MM.1S (cell line): ENCODE data around the gene SHC3.

Source experiments
- DNase-seq: peaks from one replicate; pipeline ENCODE4 v3.0.0-alpha.2; 2015
- H2AFZ ChIP-seq: fragments of 300-600 bp; sonication (generic); 2 replicates; pipeline ENCODE4 v1.6.0; 2016; ENCODE audit warnings: antibody characterized with exemption, low read length
- H3F3A ChIP-seq: fragments of 300-600 bp; sonication (generic); 2 replicates; pipeline ENCODE4 v1.6.1; 2016; ENCODE audit warnings: mild to moderate bottlenecking, antibody characterized with exemption, low read length, moderate library complexity, mixed read lengths; ENCODE audit not compliant: insufficient read depth
- H3K27ac ChIP-seq: fragments of 300-600 bp; sonication (generic); 2 replicates; pipeline ENCODE4 v1.5.1; 2016; ENCODE audit warnings: mild to moderate bottlenecking, low read length
- H3K27me3 ChIP-seq: fragments of 300-600 bp; sonication (generic); replicated peaks from 2 replicates; pipeline ENCODE4 v1.6.0; 2016; ENCODE audit warnings: low read length; ENCODE audit not compliant: insufficient read depth
- H3K36me3 ChIP-seq: fragments of 300-600 bp; sonication (generic); replicated peaks from 2 replicates; pipeline ENCODE4 v1.6.1; 2016; ENCODE audit warnings: mild to moderate bottlenecking, low read length, mixed read lengths; ENCODE audit not compliant: insufficient read depth
- H3K4me1 ChIP-seq: fragments of 300-600 bp; sonication (generic); 2 replicates; pipeline ENCODE4 v1.6.1; 2016; ENCODE audit warnings: low read length, mixed read lengths
- H3K4me2 ChIP-seq: fragments of 300-600 bp; sonication (generic); 2 replicates; pipeline ENCODE4 v1.6.0; 2016; ENCODE audit warnings: low read depth, low read length
- H3K4me3 ChIP-seq: fragments of 300-600 bp; sonication (generic); 2 replicates; pipeline ENCODE4 v1.5.1; 2016; ENCODE audit warnings: low read length, mixed read lengths
- H3K79me2 ChIP-seq: fragments of 300-600 bp; sonication (generic); 2 replicates; pipeline ENCODE4 v1.6.1; 2016; ENCODE audit warnings: mixed run types, low read length, mixed read lengths
- H3K9ac ChIP-seq: fragments of 300-600 bp; sonication (generic); 2 replicates; pipeline ENCODE4 v1.6.1; 2016; ENCODE audit warnings: low read length, mixed read lengths
- H3K9me2 ChIP-seq: fragments of 300-600 bp; sonication (generic); replicated peaks from 2 replicates; pipeline ENCODE4 v1.6.1; 2016; ENCODE audit warnings: mild to moderate bottlenecking, low read length, mixed read lengths; ENCODE audit not compliant: insufficient read depth
- H3K9me3 ChIP-seq: fragments of 300-600 bp; sonication (generic); replicated peaks from 2 replicates; pipeline ENCODE4 v1.6.1; 2016; ENCODE audit warnings: mild to moderate bottlenecking, low read length, mixed read lengths; ENCODE audit not compliant: insufficient read depth
- H4K20me1 ChIP-seq: fragments of 300-600 bp; sonication (generic); 2 replicates; pipeline ENCODE4 v1.6.1; 2016; ENCODE audit warnings: mild to moderate bottlenecking, low read length, moderate library complexity, mixed read lengths; ENCODE audit not compliant: insufficient read depth
- EZH2 ChIP-seq: fragments of 300-600 bp; sonication (generic); optimal IDR thresholded peaks from 2 replicates; pipeline ENCODE3; 2017; ENCODE audit warnings: low read depth, mild to moderate bottlenecking, antibody characterized with exemption, low read length, mixed read lengths
- EZH2phosphoT487 ChIP-seq: fragments of 300-600 bp; sonication (generic); IDR thresholded peaks from 2 replicates; pipeline ENCODE4 v1.6.1; 2018; ENCODE audit warnings: antibody characterized with exemption, low read length
- TF ChIP-seq, protein P1 (sequence below): fragments of 300-600 bp; sonication (generic); IDR thresholded peaks from 2 replicates; pipeline ENCODE4 v1.5.1; 2016; ENCODE audit warnings: antibody characterized with exemption, low read length, mixed read lengths

Gene SHC3

DNA sequence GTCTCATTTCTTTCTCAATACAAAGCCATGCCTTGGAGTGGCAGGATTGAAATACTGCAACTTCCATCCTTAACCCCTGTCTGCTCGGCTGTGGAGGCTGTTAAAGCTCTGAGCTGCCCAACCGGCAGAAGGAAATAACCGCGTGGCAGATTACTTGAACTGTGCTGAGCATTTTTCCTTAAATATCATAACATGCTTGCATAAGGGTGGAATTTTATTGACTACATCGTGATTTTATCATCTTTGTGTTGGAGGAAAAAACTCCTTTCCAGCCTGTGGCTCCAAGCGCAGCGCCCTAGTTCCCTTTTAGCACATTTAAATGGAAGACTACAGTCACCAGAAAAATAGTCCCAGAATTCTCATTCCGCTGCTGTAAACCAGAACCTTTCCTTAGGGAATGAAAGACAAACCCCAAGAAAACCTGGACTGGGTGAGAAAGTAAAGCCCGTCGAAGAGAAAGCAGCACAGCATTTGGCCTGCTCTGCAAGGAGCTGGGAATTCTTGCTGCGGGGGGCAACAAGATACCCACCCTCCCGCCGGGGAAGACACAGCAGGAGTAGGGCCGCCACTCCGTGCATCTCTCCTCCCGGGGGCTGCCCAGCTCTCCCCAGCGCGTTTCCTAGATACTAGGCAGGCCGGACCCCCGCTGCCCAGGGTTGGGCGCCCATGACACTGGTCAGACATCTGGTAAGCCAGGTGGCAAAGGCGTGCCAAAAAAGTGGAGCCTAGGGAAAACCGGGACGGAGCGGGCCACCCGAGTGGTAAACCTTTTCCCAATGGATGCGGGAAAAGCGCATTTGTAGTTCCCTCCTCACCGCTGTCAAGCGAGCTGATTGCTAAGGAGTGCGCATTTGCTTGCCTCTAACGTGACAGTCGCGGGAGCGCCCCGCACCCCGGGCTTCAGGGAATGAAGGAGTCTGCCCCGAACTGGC, 1.3 kb downstream of the SHC3 start:
- Histone ChIP-seq H4K20me1 (no peaks in the 10 kb centered on the region), H3K4me3 (no peak overlapping the region), H3K36me3 (no peaks in the 10 kb centered on the region), H3K4me2 (no peak overlapping the region), H3K27me3 (no peaks in the 10 kb centered on the region), H3K27ac (no peak overlapping the region), H3K4me1 (no peaks in the 10 kb centered on the region), H3K9me2 (no peaks in the 10 kb centered on the region), H3K79me2 (no peaks in the 10 kb centered on the region), H3F3A (no peaks in the 10 kb centered on the region), H3K9me3 (no peaks in the 10 kb centered on the region), H3K9ac (no peak overlapping the region), H2AFZ (no peak overlapping the region)
- no peak for TF ChIP-seq EZH2phosphoT487
- TF ChIP-seq, protein P1, sequence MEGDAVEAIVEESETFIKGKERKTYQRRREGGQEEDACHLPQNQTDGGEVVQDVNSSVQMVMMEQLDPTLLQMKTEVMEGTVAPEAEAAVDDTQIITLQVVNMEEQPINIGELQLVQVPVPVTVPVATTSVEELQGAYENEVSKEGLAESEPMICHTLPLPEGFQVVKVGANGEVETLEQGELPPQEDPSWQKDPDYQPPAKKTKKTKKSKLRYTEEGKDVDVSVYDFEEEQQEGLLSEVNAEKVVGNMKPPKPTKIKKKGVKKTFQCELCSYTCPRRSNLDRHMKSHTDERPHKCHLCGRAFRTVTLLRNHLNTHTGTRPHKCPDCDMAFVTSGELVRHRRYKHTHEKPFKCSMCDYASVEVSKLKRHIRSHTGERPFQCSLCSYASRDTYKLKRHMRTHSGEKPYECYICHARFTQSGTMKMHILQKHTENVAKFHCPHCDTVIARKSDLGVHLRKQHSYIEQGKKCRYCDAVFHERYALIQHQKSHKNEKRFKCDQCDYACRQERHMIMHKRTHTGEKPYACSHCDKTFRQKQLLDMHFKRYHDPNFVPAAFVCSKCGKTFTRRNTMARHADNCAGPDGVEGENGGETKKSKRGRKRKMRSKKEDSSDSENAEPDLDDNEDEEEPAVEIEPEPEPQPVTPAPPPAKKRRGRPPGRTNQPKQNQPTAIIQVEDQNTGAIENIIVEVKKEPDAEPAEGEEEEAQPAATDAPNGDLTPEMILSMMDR: no peak
- no peak for TF ChIP-seq EZH2
- no peak for DNase-seq

DNA sequence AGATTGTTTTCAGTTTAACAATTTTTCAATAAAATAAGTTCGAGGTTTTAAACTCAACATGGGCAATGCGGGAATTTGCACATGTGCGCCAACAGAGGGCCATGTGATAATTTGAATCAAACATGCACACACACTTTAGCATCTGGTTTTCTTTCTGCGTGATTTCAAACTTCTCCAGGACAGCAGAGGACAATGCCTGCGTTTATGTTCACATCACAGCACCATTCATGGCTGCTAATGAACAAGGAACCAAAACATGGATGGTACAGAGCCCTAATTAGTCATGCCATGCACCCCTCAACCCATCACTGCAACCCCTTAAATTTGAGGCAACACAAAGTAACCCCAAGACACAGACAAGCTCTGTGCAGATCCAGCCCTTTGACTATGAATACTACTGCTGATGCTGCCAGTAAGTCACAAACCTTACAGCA, 2.8 kb downstream of the SHC3 start:
- DNase-seq: no peak
- no peaks in the 10 kb centered on the region for H3K36me3 ChIP-seq
- no peaks in the 10 kb centered on the region for H3K9me3 ChIP-seq
- no peaks in the 10 kb centered on the region for H3F3A ChIP-seq
- no peaks in the 10 kb centered on the region for H4K20me1 ChIP-seq
- H3K4me1 ChIP-seq: no peaks in the 10 kb centered on the region
- TF ChIP-seq, protein P1: no peak
- no peak for TF ChIP-seq EZH2
- TF ChIP-seq EZH2phosphoT487: no peak
- no peaks in the 10 kb centered on the region for H3K9me2 ChIP-seq
- no peaks in the 10 kb centered on the region for H3K79me2 ChIP-seq
- no peak overlapping the region for H3K27ac ChIP-seq
- no peak overlapping the region for H2AFZ ChIP-seq
- H3K27me3 ChIP-seq: no peaks in the 10 kb centered on the region
- H3K9ac ChIP-seq: no peak overlapping the region
- H3K4me3 ChIP-seq: no peak overlapping the region
- H3K4me2 ChIP-seq: no peak overlapping the region

DNA sequence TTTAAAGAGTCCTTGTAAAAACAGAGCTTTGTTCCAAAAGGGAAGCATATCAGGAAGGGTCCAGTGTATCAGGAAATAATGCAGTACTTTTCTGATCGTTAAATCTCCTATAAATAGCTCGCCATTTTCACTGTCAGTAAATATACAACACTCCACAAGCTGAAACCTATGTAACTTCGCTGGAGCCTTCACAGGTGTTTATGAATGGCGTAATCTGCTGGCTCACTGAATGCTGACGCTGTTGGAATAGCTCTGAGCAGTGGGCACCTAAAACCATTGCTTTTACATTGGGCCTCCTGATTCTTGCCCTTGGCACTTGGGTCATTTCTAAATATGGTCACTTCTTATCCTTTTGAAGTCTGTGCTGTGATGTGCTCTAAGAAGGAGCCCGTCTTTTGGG, 4.3 kb downstream of the SHC3 start:
- TF ChIP-seq EZH2phosphoT487 (no peak), EZH2 (no peak)
- TF ChIP-seq, protein P1: no peak
- H3K27me3 ChIP-seq: no peaks in the 10 kb centered on the region
- H3K4me3 ChIP-seq: no peak overlapping the region
- H4K20me1 ChIP-seq: no peaks in the 10 kb centered on the region
- H3K9me2 ChIP-seq: no peaks in the 10 kb centered on the region
- H3K27ac ChIP-seq: no peak overlapping the region
- no peaks in the 10 kb centered on the region for H3K4me1 ChIP-seq
- no peaks in the 10 kb centered on the region for H3K9me3 ChIP-seq
- no peak overlapping the region for H2AFZ ChIP-seq
- no peaks in the 10 kb centered on the region for H3F3A ChIP-seq
- no peak overlapping the region for H3K9ac ChIP-seq
- no peaks in the 10 kb centered on the region for H3K36me3 ChIP-seq
- no peak for DNase-seq
- H3K79me2 ChIP-seq: no peaks in the 10 kb centered on the region
- H3K4me2 ChIP-seq: no peak overlapping the region
